GM21515 (cell line): ENCODE data around the gene FAM131C.
"Not testable (repeated sequence)": the region's sequence is repeated elsewhere in the genome, so short reads cannot be mapped to it uniquely, and the experiment has no call there.

Experiments used
- ATAC-seq: cut with Tn5 transposase; IDR thresholded peaks from one replicate; pipeline ENCODE4 v1.9.1; 2021; ENCODE audit not compliant: unreplicated experiment

FAM131C gene

DNA sequence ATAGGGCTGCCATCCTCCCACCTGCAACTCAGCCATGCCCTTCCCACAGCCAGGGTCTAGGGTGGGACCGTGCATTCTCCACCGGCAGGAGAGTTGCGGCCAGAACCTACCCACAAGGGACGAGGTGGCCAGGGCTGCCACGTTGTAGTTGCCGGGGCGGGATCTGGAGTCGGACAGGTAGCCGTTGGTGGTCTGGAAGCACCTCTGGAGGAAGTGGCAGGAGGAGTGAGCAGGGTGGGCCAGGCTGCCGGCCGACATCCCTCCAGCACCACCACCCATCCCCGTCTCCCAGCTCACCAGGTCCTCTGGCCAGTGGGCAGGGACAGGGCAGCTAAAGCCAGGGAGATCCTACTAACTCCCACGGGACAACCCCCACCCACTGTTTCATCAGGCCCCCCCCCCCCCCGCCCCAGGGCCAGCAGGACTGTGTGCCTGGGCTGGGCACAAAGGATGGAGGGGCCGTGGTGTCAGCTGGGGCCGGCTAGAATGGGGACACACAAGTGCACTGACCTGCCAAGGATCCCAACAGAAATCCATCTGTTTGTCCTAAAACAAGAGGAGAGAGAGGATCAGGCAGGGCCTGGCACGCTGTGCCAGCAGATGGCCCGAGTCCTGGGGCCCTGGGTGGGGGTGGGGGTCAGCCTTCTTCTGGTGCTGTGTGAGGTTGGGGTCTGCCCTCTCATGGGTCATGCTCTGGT is 11.3 kb downstream of the FAM131C start:
- not testable (repeated sequence) for ATAC-seq

DNA sequence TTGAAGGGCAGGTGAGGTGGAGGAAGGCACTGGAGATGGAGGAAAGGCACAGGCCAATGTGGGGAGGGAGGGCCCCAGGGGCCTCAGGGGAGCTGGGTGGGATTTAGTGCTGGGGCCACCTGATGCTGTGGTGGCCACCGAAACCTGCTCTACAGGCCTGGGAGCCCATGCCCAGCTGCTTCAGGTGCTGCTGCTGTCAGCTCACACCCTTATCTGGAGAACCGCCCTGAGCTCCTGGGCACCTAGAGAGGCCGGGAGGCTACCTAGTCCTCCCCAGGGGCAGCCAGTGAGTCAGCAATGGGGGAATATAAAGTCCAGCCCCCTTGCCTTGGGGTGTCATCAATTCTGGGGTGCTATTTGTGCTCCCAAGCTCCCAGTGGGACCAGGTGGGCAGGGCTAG is 12.2 kb downstream of the FAM131C start:
- ATAC-seq: no peak

DNA sequence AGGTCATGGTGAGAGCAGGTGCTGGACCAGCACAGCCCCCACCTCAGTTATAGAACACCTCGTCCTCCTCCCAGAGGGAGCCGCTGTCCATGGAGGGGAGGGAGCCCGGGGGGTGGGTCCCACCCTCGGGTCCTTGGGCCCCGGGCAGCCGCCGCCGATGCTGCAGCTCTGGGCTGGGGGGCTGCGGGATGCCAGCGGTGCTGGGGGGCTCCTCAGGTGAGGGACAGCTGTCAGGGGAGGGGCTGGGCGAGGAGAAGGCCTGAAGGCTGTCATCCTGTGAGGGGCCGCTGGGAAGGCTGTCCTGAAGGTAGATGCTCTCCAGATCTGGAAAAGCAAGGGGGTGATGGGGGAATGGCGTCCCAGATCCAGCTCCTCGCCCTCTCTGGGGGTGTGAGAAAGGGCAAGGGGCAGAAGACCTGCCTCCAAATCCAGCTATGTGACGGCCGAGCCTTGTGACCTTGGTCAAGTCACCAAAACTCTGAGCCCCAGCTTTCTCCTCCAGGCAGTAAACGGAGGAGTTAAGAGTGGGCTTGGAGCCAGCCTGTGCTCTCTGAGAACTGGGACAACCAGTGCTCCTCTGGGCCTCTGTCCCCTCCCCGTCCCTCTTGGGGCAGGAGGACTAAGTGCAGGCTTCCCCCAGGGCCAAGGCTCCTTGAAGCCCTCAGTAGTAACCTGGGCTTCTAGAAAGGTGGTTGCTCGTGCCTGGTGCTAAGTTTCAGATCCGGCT is 14.9 kb downstream of the FAM131C start:
- ATAC-seq: not testable (repeated sequence)

DNA sequence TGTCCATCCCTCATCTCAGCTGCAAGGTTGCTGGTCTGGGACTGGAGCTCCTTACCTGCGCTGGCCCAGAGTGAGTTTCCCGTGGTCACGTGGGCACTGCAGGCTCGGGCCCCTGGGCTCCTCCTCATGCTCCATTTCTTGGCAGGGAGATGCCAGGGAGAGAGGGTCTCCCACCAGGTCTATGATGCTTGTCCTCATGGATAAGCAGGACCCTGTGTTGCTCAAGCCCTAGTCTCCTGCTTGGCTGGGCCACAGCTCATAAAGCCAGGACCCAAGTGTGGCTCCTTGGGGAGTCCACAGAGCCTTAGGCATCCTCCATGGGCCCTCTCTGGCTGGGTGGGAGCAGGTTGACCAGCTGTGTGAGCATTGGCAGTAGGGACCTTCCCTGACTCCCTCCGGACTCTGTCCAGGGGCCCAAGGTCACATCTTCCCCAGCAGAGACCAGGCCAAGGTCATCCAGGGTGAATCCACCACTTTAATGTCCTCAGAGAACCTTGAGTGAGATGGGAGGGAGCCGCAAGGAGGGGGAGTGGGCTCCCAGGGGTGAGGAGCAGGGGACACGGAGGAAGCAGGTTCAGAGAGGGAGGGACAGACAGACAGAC is 16.0 kb downstream of the FAM131C start:
- not testable (repeated sequence) for ATAC-seq

DNA sequence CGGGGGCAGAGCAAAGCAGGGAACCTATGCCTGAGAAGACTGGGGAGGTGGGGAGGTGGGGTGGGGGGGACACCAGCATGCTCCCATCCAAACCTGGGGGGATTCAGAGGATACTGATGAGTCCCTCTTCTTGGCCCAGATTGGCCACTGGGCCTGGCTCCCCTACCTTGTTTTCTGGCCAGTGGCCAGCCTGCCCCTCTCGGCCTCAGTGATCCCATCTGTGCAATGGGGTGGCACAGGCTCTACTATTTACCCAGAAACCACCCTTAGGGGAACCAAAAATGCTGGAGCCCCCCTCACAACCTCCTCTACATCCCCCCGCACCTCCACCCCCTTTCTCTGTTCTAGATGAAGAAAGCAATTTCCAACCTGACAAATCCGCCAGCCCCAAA is 16.9 kb downstream of the FAM131C start:
- not testable (repeated sequence) for ATAC-seq

DNA sequence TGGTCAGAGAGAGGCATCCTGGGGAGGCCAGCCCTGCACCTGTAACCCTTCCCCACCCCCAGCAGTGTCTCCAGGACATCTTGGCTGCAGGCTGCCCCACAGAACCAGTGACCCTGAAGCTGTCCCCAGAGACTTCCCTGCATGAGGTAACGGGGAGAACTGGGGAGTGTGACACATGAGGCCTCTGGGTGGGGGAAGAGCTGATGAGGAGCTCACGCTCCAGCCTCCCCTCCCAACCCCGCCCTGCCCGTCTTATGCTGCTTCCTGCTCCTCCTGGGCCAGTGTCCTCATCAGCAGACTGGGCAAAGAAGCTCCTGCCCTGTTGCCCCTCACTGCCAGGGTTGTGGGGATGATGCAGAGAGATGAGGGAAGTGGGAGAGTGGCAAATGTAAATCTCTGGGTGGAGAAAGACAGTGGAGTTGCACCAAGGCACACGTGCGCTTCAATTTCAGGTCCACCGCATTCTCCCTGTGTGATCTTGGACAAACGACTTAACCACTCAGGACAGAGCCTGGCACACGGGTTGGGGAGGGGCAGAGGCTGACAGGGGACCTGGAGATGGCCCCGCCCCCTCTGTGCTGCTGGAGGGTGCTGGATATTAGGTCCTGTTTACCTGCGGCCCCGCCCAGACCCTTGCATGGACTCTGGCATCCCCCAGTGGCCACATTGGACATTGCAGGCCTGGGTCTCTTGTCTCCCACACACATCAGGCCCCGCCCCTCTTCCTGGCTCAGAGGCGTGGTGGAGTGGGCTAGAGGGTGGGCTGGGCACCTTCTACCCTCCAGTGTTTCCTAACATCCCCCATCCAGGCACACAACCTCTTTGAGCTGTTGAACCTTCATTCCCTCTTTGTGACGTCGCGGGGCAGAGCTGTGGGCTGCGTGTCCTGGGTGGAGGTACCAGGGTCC is 17.6 kb downstream of the FAM131C start:
- ATAC-seq: no peak

- no peak for ATAC-seq
Measured at GRCh38 chr1:16054598-16055540, 18.6 kb downstream of the FAM131C start.

- ATAC-seq: no peak
Measured at GRCh38 chr1:16053781-16054502, 19.5 kb downstream of the FAM131C start.

DNA sequence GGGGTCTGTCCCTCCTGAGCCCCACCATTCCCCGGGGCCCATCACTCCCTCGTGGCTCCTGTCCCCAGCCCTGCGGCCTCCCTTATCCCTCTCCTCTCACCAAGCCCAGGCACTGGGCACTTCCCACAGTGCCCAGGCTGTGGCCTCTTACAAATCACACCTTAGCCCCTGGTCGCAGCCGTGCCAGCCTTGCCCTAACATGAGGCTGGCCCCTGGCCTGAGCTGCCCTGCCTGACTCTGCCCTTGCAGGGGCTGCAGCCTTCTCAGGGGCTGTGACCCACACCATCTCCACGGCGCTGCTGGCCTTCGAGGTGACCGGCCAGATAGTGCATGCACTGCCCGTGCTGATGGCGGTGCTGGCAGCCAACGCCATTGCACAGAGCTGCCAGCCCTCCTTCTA is 21.5 kb downstream of the FAM131C start:
- not testable (repeated sequence) for ATAC-seq

DNA sequence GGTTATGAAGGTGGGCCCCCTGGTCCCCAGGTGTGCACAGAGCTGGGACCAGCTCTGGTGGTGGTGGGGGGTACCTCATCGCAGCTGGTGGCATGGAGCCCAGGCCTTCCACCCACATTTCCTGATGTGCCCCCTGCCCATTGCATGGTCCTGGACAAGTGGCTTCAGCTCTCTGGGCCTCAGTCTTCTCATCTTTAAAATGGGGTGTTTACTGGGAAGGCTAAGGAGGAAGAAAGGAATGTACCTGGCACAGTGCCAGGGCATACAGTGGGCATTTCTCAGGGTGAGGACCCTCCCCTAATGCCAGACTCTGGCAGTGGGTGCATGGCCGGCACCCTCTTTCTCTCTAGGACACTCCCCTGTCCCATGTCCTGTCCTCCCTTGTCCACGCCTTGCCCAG is 22.4 kb downstream of the FAM131C start:
- no peak for ATAC-seq

GRCh38 chr1:16050328-16050727 is 23.1 kb downstream of the FAM131C start:
- ATAC-seq: no peak

DNA sequence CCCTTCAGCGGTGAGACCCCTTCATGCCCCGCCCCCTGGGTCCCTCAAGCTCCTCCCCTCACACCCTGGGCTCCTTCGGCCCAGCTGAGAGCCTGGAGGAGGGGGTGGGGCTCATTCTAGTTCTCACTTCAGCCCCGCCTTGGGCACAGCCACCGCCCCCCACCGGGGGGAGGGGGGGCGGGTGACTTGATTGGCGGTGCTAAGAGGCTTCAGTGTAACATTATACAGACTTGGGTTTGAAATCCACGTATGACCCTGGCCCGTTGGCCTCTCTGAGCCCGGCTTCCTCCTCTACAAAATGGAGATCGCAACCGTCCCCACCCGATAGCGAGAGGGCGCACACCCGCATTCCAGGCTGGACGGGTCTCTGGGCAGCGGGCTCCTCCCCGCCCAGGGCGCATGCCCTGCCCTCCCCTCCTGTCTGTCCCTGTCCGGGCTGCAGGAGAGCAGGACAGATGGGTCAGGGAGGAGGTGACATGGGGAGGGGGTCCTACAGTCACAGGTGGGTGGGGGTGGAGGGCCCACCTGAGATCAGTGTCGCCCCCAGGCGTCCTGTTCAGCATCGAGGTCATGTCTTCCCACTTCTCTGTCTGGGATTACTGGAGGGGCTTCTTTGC is 24.8 kb downstream of the FAM131C start:
- ATAC-seq: no peak

DNA sequence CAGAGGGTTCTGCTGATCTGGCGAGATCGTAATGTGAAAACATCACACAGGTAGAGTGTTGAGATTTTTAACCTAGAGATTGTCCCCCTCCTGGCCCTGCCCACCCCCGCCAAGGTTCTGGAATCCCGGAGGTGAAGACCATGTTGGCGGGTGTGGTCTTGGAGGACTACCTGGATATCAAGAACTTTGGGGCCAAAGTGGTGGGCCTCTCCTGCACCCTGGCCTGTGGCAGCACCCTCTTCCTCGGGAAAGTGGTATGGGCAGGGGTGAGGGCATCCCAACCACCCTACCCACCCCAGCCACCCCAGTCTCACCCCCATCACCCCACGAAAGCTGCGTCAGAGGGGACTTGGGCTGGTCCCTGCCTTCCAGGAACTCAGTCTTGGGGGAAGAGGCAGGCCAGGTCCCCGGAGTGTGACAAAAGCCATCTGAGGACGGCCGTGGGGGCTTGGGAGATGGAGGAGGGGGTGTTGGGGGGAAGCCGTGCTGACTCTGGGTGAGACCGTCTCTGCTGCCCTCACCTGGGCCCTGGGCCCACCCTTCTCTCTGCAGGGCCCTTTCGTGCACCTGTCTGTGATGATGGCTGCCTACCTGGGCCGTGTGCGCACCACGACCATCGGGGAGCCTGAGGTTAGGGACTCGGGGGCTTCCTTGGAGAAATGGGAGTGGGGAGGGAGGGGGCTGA is 25.5 kb downstream of the FAM131C start:
- ATAC-seq: no peak

DNA sequence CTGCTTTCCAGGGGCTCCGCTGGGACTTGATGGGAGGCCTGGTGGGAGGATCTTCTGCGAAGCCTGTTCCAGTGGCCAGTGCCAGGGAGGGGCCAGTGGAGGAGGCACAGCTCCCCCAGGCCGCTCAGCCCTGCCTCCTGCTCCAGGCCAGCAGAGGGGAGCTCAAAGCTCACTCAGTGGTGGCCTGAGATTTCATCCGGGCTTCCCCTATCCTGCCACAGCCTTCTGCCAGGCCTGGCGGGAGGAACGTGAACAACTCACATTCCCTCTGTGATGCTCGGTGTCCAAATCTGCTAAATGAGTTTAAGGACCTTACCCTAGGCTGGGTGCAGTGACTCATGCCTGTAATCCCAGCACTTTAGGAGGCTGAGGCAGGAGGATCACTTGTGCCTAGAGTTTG is 26.6 kb downstream of the FAM131C start:
- no peak for ATAC-seq

DNA sequence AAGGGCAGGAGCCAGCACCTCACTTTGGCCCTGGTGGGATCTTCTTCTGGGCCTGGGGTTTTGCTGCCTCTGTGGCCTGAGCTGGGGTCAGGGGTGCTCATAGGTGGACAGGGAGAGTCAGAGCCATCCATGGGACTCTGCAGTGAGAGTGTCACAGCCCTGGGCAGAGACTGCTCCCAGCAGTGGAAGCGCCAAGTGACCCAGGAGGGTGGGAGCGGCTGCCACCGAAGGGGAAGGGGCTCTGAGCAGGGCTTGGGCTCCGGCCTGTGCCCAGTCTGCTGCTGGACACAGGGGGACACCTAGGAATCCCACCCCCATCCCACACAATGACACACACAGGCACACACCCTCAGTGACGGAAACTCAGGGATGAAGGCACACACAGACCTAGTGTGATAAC is 29.5 kb downstream of the FAM131C start:
- ATAC-seq: no peak

GRCh38 chr1:16043521-16043920 is 29.9 kb downstream of the FAM131C start, which contains the start of gene CLCNKB:
TSS of gene CLCNKB (plus strand) at chr1:16043782. CDS start at chr1:16044493, 711 bp downstream.
- no peak for ATAC-seq

GRCh38 chr1:16042654-16043053 is 30.8 kb downstream of the FAM131C start:
- not testable (repeated sequence) for ATAC-seq

DNA sequence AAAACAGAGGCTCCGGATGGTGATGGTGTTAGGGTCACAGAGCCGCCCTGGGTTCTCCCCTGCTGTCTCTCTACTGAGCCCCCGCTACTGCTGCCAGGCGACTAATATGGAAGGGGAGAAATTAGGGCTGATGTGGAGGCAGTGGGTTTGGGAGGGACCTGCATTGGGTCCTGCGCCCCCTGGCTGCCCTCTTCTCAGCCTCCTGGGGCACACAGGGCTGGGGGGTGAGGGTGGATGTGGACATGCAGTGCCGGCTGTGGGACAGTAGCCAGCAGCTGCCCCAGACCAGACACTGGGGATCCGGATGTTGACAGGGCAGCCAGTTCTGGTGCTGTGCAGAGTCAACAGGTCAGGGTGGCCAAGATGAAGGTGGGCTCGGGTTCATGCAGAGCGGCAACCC is 31.4 kb downstream of the FAM131C start:
- no peak for ATAC-seq
